Kidney tubule cell (primary cell): ENCODE results near the gene CLECL1.
"Not testable (repeated sequence)": the region's sequence is repeated elsewhere in the genome, so short reads cannot be mapped to it uniquely, and the experiment has no call there.

Experiments used
- DNase-seq: peaks from one replicate; pipeline ENCODE4 v3.0.0-alpha.2; 2018; ENCODE audit warnings: low spot score

The CLECL1 gene

DNA sequence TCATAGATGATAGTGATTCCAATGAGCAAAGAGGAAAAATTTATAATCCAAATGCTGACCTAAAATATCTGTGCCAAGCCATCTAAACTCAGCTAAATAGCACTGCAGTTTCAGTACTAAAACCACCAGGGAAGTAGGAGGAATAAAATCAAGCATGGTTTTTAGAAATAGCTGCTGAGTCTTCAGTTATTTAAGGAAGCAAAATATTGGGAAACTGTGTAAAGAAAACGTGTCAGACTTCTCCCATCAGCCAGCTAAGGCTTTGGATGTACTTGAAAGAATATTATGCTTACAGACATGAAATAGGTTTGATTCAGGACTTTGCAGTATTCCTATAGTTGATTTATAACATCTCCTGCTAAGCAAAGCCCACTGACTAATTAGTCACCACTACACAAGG, 38.7 kb downstream of the CLECL1 start:
- no peak for DNase-seq

DNA sequence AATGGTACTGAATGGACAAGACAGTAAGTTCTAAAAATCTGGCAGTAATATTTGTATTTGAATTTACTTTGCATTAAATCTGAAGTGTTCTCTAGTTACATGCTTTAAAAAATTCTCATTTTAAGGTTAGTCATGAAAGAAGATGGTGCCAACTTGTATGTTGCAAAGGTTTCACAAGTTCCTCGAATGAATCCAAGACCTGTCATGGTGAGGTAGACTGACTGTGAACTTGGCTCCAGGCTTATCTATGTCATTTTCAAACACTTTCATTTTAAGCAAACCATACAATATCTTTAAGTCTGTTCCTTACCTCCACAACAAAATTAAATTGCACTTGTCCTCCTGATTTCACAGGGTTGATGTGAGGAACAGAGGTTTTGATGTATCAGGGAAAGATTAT, 40.0 kb downstream of the CLECL1 start:
- DNase-seq, result no peak

DNA sequence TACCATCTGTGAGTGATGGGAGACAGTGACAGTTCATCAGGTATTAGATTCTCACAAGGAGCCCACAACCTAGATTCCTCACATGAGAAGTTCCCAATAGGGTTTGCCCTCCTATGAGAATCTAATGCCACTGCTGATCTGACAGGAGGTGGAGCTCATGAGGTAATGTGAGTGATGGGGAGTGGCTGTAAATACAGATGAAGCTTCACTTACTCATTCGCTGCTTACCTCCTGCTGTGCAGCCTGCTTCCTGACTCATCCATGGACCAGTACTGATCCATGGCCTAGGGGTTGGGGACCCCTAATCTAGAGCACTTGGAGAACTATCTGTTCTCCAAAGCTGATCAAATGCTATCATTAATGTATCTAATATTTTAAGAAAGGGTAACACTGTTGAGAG, 45.7 kb downstream of the CLECL1 start:
- DNase-seq, result peak; percentile 86

DNA sequence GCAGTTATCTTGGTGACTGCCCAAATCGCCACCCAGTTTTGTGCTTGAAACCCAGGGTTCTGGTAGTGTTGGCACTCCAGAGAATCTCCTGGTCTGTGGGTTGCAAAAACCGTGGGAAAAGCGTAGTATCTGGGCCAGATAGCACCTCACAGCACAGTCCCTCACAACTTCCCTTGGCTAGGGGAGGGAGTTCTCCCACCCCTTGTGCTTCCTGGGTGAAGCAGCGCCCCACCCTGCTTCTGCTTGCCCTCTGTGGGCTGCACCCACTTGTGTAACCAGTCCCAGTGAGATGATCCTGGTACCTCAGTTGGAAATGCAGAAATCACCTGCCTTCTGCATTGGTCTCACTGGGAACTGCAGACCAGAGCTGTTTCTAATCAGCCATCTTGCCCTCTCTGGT, 47.0 kb downstream of the CLECL1 start:
- no peak for DNase-seq

DNA sequence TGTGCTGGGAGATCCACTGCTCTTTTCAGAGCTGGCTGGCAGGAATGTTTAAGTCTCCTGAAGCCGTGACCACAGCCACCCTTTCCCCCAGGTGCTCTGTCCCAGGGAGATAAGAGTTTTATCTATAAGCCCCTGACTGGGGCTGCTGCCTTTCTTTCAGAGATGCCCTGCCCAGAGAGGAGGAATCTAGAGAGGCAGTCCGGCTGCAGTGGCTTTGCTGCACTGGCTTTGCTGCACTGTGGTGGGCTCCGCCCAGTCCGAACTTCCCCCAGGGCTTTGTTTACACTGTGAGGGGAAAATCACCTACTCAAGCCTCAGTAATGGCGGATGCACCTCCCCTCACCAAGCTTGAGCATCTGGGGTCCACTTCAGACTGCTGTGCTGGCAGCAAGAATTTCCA, 47.5 kb downstream of the CLECL1 start:
- DNase-seq, result not testable (repeated sequence)

DNA sequence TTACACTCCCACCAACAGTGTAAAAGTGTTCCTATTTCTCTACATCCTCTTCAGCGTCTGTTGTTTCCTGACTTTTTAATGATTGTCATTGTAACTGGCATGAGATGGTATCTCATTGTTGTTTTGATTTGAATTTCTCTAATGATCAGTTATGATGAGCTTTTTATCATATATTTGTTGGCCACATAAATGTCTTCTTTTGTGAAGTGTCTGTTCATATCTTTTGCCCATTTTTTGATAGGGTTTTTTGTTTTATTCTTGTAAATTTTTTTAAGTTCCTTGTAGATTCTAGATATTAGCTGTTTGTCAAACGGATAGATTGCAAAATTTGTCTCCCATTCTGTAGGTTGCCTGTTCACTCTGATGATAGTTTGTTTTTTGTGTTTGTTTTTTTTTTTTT, 49.9 kb downstream of the CLECL1 start:
- not testable (repeated sequence) for DNase-seq

DNA sequence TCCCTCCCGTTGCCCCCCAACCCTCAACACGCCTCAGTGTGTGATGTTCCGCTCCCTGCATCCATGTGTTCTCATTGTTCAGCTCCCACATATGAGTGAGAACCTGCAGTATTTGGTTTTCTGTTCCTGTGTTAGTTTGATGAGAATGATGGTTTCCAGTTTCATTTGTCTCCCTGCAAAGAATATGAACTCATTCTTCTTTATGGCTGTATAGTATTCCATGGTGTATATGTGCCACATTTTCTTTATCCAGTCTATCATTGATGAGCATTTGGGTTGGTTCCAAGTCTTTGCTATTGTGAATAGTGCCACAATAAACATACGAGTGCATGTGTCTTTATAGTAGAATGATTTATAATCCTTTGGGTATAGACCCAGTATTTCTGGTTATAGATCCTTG, 50.4 kb downstream of the CLECL1 start:
- not testable (repeated sequence) for DNase-seq

DNA sequence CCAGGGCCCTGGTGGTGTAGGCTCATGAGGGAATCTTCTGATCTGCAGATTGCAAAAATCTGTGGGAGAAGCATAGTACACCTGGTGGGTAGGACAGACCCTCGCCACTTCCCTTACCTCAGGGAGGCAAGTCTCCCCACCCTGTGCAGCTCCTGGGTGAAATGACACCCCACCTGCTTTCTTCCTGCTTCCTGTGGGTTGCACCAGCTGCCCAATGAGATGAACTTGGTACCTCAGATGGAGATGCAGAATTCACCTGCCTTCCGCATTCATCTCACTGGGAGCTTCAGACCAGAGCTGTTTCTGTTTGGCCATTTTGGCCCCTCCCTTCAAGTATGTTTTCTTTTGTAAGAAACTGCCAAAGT, 58.7 kb downstream of the CLECL1 start:
- no peak for DNase-seq

DNA sequence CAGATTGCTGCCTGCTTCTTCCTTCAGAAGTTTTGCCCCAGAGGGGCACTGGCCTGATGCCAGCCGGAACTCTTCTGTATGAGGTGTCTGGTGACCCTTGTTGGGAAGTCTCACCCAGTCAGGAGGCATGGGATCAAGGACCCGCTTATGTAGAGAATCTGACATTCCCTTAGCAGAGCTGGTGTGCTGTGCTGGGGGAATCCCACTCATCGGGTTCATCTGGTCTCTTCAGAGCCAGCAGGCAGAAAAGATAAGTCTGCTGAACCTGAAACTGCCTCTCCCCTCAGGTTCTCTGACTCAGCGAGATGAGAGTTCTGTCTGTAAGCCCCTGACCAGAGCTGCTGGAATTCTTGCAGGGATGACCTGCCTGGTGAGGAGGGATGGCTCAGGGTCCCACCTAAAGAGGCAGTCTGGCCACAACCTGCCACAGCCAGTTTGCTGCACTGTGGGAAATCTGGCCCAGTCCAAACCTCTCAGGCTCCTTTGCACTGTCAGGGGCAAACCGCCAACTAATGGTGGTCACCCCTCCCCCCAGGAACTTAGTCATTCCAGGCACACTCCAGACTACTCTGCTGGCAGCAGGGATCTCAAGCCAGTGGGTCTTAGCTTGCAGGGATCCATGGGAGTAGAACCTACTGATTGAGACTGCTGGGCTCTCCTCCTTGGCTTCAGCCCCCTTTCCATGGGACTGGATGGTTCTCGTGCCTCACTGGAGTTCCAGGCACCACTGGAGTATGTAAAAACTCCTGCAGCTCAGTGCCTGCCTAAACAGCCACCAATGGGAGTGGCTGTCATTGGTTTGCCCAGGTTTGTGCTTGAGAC, 59.3 kb downstream of the CLECL1 start:
- DNase-seq, result peak; percentile 92
